NB4 (cell line): Measurements from ENCODE around the gene MYZAP.

Experiments
- CTCF ChIP-seq: IDR thresholded peaks from one replicate; pipeline ENCODE4 v1.5.1; 2012; ENCODE audit warnings: low read depth, low read length
- MYC ChIP-seq: IDR thresholded peaks from 2 replicates; pipeline ENCODE4 v1.6.1; 2011; ENCODE audit warnings: low read depth, low read length
- POLR2A ChIP-seq: IDR thresholded peaks from 2 replicates; pipeline ENCODE4 v1.6.1; 2011; ENCODE audit warnings: mild to moderate bottlenecking; ENCODE audit not compliant: insufficient read length; ENCODE audit errors: extremely low read depth

- TF ChIP-seq CTCF (no peak), POLR2A (no peak), MYC (no peak)
Measured at GRCh38 chr15:57708047-57708446, 116.3 kb downstream of the MYZAP start.
